HEK293T (cell line): ENCODE data around the gene HDAC9.

Source experiments
- CTCF ChIA-PET: fragments of 350-600 bp; formaldehyde crosslinking; extraction: SDS; loops from one replicate; lab custom pipeline; 2021; ENCODE audit warnings: antibody characterized with exemption, inconsistent platforms; lab: Yijun Ruan, JAX
- POLR2A ChIA-PET: fragments of 350-600 bp; formaldehyde crosslinking; extraction: SDS; loops from one replicate; lab custom pipeline; 2020; ENCODE audit warnings: antibody characterized with exemption, inconsistent platforms; lab: Yijun Ruan, JAX
- DNase-seq: peaks from one replicate; pipeline ENCODE4 v3.0.0; 2012; ENCODE audit warnings: mixed read lengths; ENCODE audit errors: extremely low spot score
- ARNT ChIP-seq: fragments of 450-650 bp; IDR thresholded peaks from 2 replicates; pipeline ENCODE4 v1.6.1; 2017; ENCODE audit warnings: mild to moderate bottlenecking
- BHLHE40 ChIP-seq: fragments of 450-650 bp; IDR thresholded peaks from 2 replicates; pipeline ENCODE4 v1.6.1; 2016; ENCODE audit warnings: mild to moderate bottlenecking, moderate library complexity, borderline replicate concordance
- CTBP1 ChIP-seq: fragments of 450-650 bp; IDR thresholded peaks from 2 replicates; pipeline ENCODE4 v1.6.1; 2016; ENCODE audit warnings: borderline replicate concordance
- ELF4 ChIP-seq: fragments of 450-650 bp; IDR thresholded peaks from 2 replicates; pipeline ENCODE4 v1.6.1; 2017; ENCODE audit warnings: antibody characterized with exemption
- FOXA1 ChIP-seq: fragments of 450-650 bp; IDR thresholded peaks from 2 replicates; pipeline ENCODE4 v1.6.1; 2016; ENCODE audit warnings: mild to moderate bottlenecking
- FOXK2 ChIP-seq: fragments of 450-650 bp; IDR thresholded peaks from 2 replicates; pipeline ENCODE4 v1.6.1; 2016; ENCODE audit warnings: mild to moderate bottlenecking
- FOXM1 ChIP-seq: fragments of 450-650 bp; IDR thresholded peaks from 2 replicates; pipeline ENCODE4 v1.6.1; 2017; ENCODE audit warnings: mild to moderate bottlenecking, borderline replicate concordance
- HDGF ChIP-seq: fragments of 450-650 bp; IDR thresholded peaks from 2 replicates; pipeline ENCODE4 v1.6.1; 2017; ENCODE audit warnings: antibody characterized with exemption, borderline replicate concordance
- L3MBTL2 ChIP-seq: fragments of 450-650 bp; conservative IDR thresholded peaks from 2 replicates; pipeline ENCODE4 v1.6.1; 2016; ENCODE audit warnings: mild to moderate bottlenecking
- LEF1 ChIP-seq: fragments of 450-650 bp; IDR thresholded peaks from 2 replicates; pipeline ENCODE4 v1.6.1; 2017; ENCODE audit warnings: mild to moderate bottlenecking, borderline replicate concordance
- NFRKB ChIP-seq: fragments of 450-650 bp; IDR thresholded peaks from 2 replicates; pipeline ENCODE4 v1.6.1; 2016; ENCODE audit warnings: mild to moderate bottlenecking, moderate library complexity
- PKNOX1 ChIP-seq: fragments of 450-650 bp; IDR thresholded peaks from 2 replicates; pipeline ENCODE4 v1.6.1; 2016
- SP1 ChIP-seq: fragments of 450-650 bp; IDR thresholded peaks from 2 replicates; pipeline ENCODE4 v1.6.1; 2017
- SUZ12 ChIP-seq: fragments of 450-650 bp; IDR thresholded peaks from 2 replicates; pipeline ENCODE4 v1.6.1; 2016; ENCODE audit warnings: mild to moderate bottlenecking
- TARDBP ChIP-seq: fragments of 450-650 bp; IDR thresholded peaks from 2 replicates; pipeline ENCODE4 v1.6.1; 2016
- ZNF384 ChIP-seq: fragments of 450-650 bp; IDR thresholded peaks from 2 replicates; pipeline ENCODE4 v1.6.1; 2016

HDAC9 gene

GRCh38 chr7:18654709-18655108 lies 159.2 kb downstream of the HDAC9 start:
- CTCF ChIA-PET: interaction anchor here (1.4 kb wide), 1 partner anchor 11 kb away, joined by 3 read pairs; no protein-coding TSS in a partner anchor
- POLR2A ChIA-PET: no interaction called here

GRCh38 chr7:18655506-18655905 lies 160.0 kb downstream of the HDAC9 start:
- DNase-seq: no peak
- POLR2A ChIA-PET: no interaction called here
- TF ChIP-seq TARDBP: no peak
- no peak for TF ChIP-seq ARNT
- TF ChIP-seq BHLHE40: no peak
- TF ChIP-seq PKNOX1: no peak
- TF ChIP-seq L3MBTL2: no peak
- TF ChIP-seq NFRKB: no peak
- no peak for TF ChIP-seq FOXK2
- no peak for TF ChIP-seq FOXA1
- no peak for TF ChIP-seq SUZ12
- TF ChIP-seq CTBP1: no peak
- TF ChIP-seq FOXM1: no peak
- no peak for TF ChIP-seq SP1
- TF ChIP-seq ELF4: no peak
- no peak for TF ChIP-seq ZNF384
- no peak for TF ChIP-seq HDGF
- no peak for TF ChIP-seq LEF1
- CTCF ChIA-PET: interaction anchor here (0.6 to 1.6 kb wide), 2 partner anchors 10 to 15 kb away, joined by 3 to 6 read pairs; no protein-coding TSS in a partner anchor

More at GRCh38 chr7:18654709-18655108, 159.2 kb downstream of the HDAC9 start:
- no peak for TF ChIP-seq ZNF384
- TF ChIP-seq CTBP1: no peak
- no peak for TF ChIP-seq ELF4
- TF ChIP-seq SP1: no peak
- TF ChIP-seq BHLHE40: no peak
- no peak for TF ChIP-seq LEF1
- no peak for TF ChIP-seq HDGF
- TF ChIP-seq SUZ12: no peak
- no peak for TF ChIP-seq PKNOX1
- no peak for TF ChIP-seq NFRKB
- no peak for TF ChIP-seq FOXK2
- TF ChIP-seq TARDBP: no peak
- TF ChIP-seq FOXM1: no peak
- no peak for TF ChIP-seq FOXA1
- no peak for TF ChIP-seq L3MBTL2
- no peak for TF ChIP-seq ARNT
- DNase-seq: no peak

DNA sequence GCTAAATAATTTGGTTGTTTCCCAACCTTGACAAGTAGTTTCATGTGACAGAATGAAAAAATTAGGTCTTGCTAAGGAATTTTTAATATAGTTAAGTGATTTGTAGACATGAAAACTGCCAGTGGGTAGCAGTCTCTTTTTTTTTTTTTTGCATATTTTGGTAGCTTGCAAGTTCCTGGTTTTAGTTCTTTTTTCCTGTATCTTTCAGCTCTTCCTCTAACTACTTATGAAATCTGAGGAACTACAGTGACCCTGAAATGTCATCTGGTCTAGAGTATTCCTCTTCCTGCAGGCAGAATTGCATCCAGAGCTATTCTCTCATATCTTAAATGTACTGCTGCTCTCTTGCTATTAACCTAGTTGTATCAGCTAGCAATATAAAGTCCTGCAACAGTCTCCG lies 160.4 kb downstream of the HDAC9 start:
- no peak for TF ChIP-seq LEF1
- no peak for TF ChIP-seq FOXA1
- TF ChIP-seq NFRKB: no peak
- no peak for TF ChIP-seq TARDBP
- ChIA-PET CTCF (interaction anchor here (0.6 to 1.6 kb wide), 2 partner anchors 10 to 14 kb away, joined by 3 to 6 read pairs; no protein-coding TSS in a partner anchor), POLR2A (no interaction called here)
- DNase-seq: no peak

GRCh38 chr7:18656362-18656761 lies 160.8 kb downstream of the HDAC9 start:
- CTCF ChIA-PET: interaction anchor here (1.6 kb wide), 1 partner anchor 9 kb away, joined by 6 read pairs; no protein-coding TSS in a partner anchor
- POLR2A ChIA-PET: no interaction called here

DNA sequence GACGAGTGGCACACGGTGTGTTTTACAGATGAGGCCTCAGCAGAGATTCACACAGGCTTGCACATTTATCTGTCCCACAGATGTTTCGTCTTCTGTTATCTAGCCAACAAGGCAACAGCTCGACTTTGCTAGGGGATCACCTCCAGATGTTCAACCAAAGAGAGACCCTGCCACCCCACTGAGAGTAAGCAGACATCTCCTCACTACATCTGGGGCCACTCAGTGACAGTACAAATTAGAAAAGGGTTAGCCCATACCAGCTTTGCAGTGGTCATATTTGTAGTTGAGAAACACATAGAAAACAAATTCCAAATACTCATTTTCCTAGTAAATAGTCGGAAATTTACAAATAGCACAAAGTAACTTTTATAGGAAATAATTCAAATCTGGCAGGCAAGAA lies 164.2 kb downstream of the HDAC9 start:
- ChIA-PET CTCF (no interaction called here), POLR2A (no interaction called here)
- DNase-seq: no peak
- TF ChIP-seq TARDBP (no peak), SP1 (no peak), ELF4 (no peak), L3MBTL2 (no peak), BHLHE40 (no peak), SUZ12 (no peak), ARNT (no peak), ZNF384 (no peak), HDGF (no peak), LEF1 (no peak), FOXK2 (no peak), FOXM1 (no peak), PKNOX1 (no peak), FOXA1 (no peak), CTBP1 (no peak), NFRKB (no peak)

More at GRCh38 chr7:18656362-18656761, 160.8 kb downstream of the HDAC9 start:
- no peak for DNase-seq
- TF ChIP-seq SP1 (no peak), ARNT (no peak), CTBP1 (no peak)

DNA sequence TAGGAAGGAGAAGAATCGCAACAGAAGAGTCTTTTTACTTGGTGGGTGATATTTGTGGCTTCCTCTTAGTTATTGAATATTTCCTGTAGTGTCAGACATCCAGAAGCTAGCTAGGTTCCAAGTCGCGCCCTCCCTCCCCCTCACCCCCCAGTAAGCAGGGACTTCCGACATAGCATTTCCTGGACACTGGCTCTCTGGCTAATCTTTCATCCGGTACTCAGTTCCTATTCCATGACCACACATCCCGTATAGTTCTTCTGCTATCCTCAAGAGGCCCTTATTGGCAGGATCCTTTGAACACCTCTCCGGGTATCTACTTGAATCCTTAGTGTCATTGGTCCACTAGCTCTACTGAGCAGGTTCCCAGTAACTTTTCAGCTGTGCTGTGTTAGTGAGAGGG lies 167.8 kb downstream of the HDAC9 start:
- ChIA-PET POLR2A (no interaction called here), CTCF (no interaction called here)
- no peak for DNase-seq
- TF ChIP-seq FOXK2 (no peak), PKNOX1 (no peak), CTBP1 (no peak), ARNT (no peak), NFRKB (no peak)
